Astrocyte of the cerebellum (primary cell): ENCODE data around the gene STYXL2.

Experiments used
- DNase-seq: peaks from one replicate; pipeline ENCODE4 v3.0.0-alpha.2; 2011; ENCODE audit warnings: low read depth
- H3K4me3 ChIP-seq: 2 replicates; pipeline ENCODE4 v1.5.1; 2011; ENCODE audit warnings: mild to moderate bottlenecking, low read depth, low read length, moderate library complexity
- CTCF ChIP-seq: IDR thresholded peaks from 2 replicates; pipeline ENCODE4 v1.5.1; 2012; ENCODE audit warnings: low read length, low read depth, moderate library complexity, mild to moderate bottlenecking; ENCODE audit errors: missing control alignments
- in situ Hi-C: cut with HindIII; loops from 2 replicates; pipeline ENCODE4 v1.10.0; 2017; ENCODE audit warnings: low sequenced_read_pairs

STYXL2 gene

DNA sequence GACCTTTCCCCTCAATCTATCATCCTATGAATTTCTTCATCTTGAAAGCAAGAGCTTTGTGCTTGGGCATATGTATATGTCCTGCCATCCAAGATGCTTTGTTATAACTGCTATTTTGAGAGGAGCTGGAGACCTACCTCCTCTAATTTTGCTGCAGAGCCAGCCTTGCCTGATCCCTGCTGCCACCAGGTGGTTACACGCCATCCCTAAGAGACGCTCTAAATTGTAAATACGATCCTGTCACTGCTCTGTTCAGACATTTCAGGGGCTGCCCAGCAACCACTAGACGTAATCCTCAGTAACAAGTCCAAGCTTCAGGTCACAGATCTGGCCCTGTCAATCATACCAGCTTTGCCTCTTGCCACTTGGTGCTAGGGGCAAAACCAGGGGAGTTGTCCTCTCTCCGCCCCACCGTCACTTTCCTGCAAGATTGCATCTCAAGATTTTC is 36.6 kb upstream of the STYXL2 start:
- in situ Hi-C loops, result loop anchor here (10.0 to 25.0 kb wide), 2 partner anchors 152 to 355 kb away; no protein-coding TSS in a partner anchor

GRCh38 chr1:167059045-167059808 is 34.6 kb upstream of the STYXL2 start:
- peak; percentile 94 for TF ChIP-seq CTCF
- H3K4me3 ChIP-seq, result no peak overlapping the region
- peak; percentile 43 for DNase-seq
- in situ Hi-C loops, result loop anchor here (10.0 to 25.0 kb wide), 2 partner anchors 154 to 353 kb away; no protein-coding TSS in a partner anchor

More for the DNA sequence above, 36.6 kb upstream of the STYXL2 start:
- no peak overlapping the region for H3K4me3 ChIP-seq
- TF ChIP-seq CTCF, result peak; percentile 86
- peak; percentile 59 for DNase-seq

DNA sequence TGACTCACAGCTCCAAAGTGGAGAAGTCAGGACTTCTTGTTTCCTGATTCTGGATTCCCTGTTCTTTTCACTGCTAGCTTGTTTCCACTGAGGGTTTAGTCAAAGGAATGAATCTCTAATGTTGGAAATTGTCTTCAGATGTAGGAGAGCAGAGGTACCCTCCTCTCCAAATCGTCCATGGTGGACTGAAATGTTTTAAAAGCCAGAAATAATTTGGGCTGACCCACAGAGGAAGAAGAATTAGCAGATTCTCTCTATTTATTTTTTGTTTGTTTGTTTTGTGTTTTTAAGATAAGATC is 34.1 kb upstream of the STYXL2 start:
- no peak for TF ChIP-seq CTCF
- DNase-seq, result no peak
- no peak overlapping the region for H3K4me3 ChIP-seq
- in situ Hi-C loops, result loop anchor here (10.0 to 25.0 kb wide), 2 partner anchors 155 to 353 kb away; no protein-coding TSS in a partner anchor

GRCh38 chr1:167060141-167061072 is 33.5 kb upstream of the STYXL2 start:
- H3K4me3 ChIP-seq, result no peak overlapping the region
- TF ChIP-seq CTCF, result peak; percentile 66
- in situ Hi-C loops, result loop anchor here (25.0 kb wide), 1 partner anchor 352 kb away; no protein-coding TSS in a partner anchor
- DNase-seq, result no peak

- no peak for DNase-seq
- no peak for TF ChIP-seq CTCF
- no peak overlapping the region for H3K4me3 ChIP-seq
- in situ Hi-C loops, result loop anchor here (25.0 kb wide), 1 partner anchor 351 kb away; no protein-coding TSS in a partner anchor
Measured at GRCh38 chr1:167061073-167061464, 32.8 kb upstream of the STYXL2 start.

DNA sequence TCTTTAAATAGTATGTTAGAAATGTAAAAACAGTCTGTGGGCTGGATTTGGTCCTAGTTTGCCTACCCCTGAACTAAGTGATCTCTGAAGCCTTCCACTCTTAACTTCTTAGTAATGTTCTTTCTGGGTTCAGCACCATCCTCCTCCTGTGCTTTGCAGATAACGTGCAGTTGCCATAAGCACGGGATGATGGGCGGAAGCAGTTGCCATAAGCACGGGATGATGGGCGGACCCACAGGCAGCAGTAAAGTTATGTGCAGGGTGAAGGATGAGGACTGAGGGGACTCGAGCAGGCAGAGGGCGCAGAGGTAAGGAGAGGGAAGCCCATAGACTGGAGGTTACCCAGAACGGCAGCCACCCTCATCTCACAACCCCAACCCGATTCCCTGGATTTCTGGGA is 29.3 kb upstream of the STYXL2 start:
- TF ChIP-seq CTCF, result no peak
- in situ Hi-C loops, result loop anchor here (25.0 kb wide), 1 partner anchor 348 kb away; no protein-coding TSS in a partner anchor
- DNase-seq, result no peak
- no peak overlapping the region for H3K4me3 ChIP-seq
